T-helper 17 cell (primary cell): ENCODE results near the gene FTSJ3. TPM values are rescaled to one million over a fixed set of nuclear protein-coding genes. Genes with fewer than 3 reads are reported as not detected.
"Not testable (repeated sequence)": the region's sequence is repeated elsewhere in the genome, so short reads cannot be mapped to it uniquely, and the experiment has no call there.

Source experiments
- ATAC-seq: fragments of 150-1000 bp; cut with Tn5 transposase; 2 replicates; pipeline ENCODE4 v1.10.0; 2021; ENCODE audit warnings: mild to moderate bottlenecking, moderate library complexity
- DNase-seq, 3 donors: peaks; one replicate each; pipeline versions ENCODE4 v3.0.0 to v3.0.0-alpha.2; 2020 to 2021
- H3K9me3 ChIP-seq: one replicate; pipeline ENCODE4 v1.7.0; 2013; ENCODE audit warnings: low read length, mild to moderate bottlenecking; ENCODE audit not compliant: control insufficient read depth, poor library complexity, severe bottlenecking
- H3K27ac Mint-ChIP-seq: one replicate; pipeline ENCODE4 v1.8.0; 2022; ENCODE audit warnings: mild to moderate bottlenecking, moderate library complexity, mixed read lengths
- H3K27me3 Mint-ChIP-seq: one replicate; pipeline ENCODE4 v1.8.0; 2022; ENCODE audit warnings: mixed read lengths
- H3K36me3 Mint-ChIP-seq: one replicate; pipeline ENCODE4 v1.8.0; 2022; ENCODE audit warnings: low read depth, mixed read lengths
- H3K4me1 Mint-ChIP-seq: one replicate; pipeline ENCODE4 v1.8.0; 2022; ENCODE audit warnings: mild to moderate bottlenecking, mixed read lengths
- H3K4me3 Mint-ChIP-seq: one replicate; pipeline ENCODE4 v1.8.0; 2022; ENCODE audit warnings: mild to moderate bottlenecking, moderate library complexity, mixed read lengths
- total RNA-seq, 4 donors: library from RNA in 2 of 4; stranded (reverse) in 2 of 4; gene quantifications; one replicate each; pipeline ENCODE4 v1.2.3 and lab custom pipeline; 2022 to 2026

Gene FTSJ3
- total RNA-seq, 2 donors from 2014 or later: 44.2 to 54.3 TPM

DNA sequence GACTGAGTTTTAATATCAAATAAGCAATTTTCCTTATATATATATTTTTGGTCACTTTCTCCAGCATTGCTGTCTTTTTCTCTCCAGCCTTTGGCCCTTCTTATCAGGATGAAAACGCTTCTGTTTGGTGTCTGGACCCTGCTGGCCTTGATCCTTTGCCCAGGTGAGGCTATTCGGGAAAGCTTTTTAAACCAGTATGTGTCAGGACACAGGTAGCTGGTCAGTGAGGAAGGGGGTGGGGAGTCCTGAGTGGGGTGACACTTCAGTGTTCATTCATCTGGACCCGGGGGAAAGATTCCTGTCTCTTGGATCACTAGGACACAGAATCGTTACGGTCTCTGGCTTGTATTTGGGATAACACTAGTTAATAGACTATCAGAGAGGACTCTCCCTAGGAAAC, 27.2 kb upstream of the FTSJ3 start:
- Mint-ChIP-seq H3K4me3 (no peak overlapping the region), H3K27ac (no peak overlapping the region), H3K4me1 (peaks cover under 1% of the 10 kb centered on the region), H3K36me3 (no peaks in the 10 kb centered on the region), H3K27me3 (no peaks in the 10 kb centered on the region)
- DNase-seq (no peak), ATAC-seq (no peak)
- no peaks in the 10 kb centered on the region for H3K9me3 ChIP-seq

DNA sequence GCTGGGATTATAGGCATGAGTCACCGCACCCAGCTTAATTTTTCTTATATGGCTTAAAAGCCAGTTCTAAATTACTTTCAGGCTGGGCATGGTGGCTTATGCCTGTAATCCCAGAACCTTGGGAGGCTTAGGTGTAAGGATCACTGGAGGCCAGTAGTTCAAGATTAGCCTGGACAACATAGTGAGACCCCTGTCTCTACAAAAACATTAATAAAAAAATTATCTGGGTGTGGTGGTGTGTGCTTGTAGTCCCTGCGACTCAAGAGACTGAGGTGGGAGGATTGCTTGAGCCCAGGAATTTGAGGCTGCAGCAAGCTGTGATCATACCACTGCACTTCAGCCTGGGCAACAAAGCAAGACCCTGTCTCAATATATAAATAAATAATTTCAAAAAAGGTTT, 25.8 kb upstream of the FTSJ3 start:
- Mint-ChIP-seq H3K4me3 (no peak overlapping the region), H3K4me1 (peaks cover 6% of the 10 kb centered on the region), H3K27me3 (no peaks in the 10 kb centered on the region), H3K27ac (no peak overlapping the region), H3K36me3 (no peaks in the 10 kb centered on the region)
- ATAC-seq: no peak
- DNase-seq: no peak
- no peaks in the 10 kb centered on the region for H3K9me3 ChIP-seq

DNA sequence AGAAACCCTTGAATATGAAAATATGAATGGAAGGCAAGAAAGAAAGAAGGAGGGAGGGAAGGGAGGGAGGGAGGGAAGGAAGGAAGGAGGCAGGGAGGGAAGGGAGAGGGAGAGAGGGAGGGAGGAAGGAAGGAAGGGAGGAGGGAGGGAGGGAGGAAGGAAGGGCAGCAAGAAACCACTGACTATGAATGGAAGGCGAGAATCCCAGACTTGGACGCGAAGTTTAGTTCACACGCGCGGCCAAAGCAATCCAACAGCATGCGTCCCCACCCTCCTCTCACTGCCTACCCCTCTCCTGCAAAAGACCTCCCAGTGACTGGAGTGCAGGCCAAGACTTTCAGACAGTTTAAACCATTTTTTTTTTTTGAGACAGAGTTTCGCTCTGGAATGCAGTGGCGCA, 22.9 kb upstream of the FTSJ3 start:
- Mint-ChIP-seq H3K27ac (no peak overlapping the region), H3K36me3 (no peaks in the 10 kb centered on the region), H3K4me1 (peaks cover 14% of the 10 kb centered on the region), H3K4me3 (no peak overlapping the region), H3K27me3 (no peaks in the 10 kb centered on the region)
- no peaks in the 10 kb centered on the region for H3K9me3 ChIP-seq
- no peak for ATAC-seq
- no peak for DNase-seq

DNA sequence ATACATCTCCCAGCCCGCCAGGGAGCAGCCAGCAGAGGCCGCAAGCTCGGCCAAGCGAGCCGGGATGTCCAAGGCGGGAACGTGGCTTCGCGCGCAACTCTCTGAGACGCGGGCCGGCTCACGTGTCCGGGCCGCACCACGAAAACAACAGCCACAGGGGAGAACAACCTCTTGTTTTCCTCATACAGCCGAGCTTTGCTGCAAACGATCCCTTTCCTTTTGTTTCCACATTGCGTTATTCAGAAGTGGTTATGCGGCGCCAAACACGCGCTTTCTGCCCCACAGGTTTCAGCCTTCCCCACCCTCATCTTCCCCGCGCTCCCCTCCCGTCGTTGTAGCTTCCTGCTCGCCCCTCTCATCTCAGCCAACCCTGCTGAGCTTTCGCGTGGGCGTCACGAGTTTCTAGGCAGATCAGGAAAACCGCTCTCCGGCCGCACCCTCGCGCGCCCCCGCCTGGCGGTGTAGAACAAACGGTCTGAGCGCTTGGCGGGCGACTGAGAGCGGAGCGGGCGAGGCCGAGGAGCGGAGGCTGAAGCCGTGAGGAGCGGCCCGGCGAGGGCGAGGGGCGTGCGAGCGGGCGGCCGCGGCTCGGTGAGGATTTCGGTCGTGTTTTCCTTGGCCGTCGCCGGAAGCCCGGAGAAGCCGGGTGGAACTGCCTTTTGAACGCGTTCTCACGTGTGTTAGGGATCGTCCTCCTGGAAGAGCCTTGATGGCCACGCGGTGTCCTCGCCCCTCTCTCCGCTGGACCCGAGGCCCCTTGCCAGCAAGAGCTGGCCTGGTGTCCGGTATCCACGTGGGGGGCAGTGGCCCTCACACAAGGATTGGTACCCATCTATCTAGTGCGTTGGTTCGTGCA, 21.6 kb upstream of the FTSJ3 start:
- ATAC-seq (peak; percentile 98), DNase-seq (peak; percentile 88 to 96 (median 89))
- peak overlapping the region; percentile 70 for H3K4me3 Mint-ChIP-seq
- no peaks in the 10 kb centered on the region for H3K27me3 Mint-ChIP-seq
- H3K4me1 Mint-ChIP-seq: peaks cover 16% of the 10 kb centered on the region
- peak overlapping the region; percentile 17 for H3K27ac Mint-ChIP-seq
- no peaks in the 10 kb centered on the region for H3K36me3 Mint-ChIP-seq
- no peaks in the 10 kb centered on the region for H3K9me3 ChIP-seq

DNA sequence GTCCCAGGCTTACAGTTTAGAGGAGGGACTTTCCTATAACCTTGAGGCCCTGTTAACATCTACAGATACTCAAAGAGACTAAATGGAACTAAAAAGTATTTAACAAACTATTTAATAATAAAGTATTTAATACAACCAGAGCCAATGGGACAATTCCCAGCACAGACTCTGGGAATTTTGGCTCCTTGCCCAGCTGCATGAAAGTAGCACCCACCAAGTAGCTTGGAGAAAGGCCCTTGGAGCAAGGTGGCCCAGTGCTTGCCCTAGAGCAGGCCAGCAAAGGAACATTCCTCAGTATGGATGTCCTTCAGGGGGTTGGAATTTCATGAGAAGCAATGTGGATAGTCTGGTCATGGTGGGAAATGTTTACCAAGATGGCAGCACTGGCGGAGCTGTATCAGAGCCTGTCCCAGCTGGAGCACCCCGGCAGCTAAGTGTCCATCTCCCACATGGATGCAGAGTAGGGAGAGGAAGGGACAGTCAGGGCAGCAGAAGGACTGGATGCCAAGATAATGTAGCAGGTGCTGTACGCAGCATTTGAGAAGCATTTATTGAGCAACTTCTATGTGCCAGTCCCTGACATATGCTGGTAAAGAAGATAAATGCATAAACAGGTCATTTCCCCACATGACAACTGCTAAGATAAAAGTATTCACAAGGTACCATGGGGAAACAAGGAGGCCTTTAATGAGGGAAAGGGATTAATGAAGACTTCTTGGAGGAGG, 20.2 kb upstream of the FTSJ3 start:
- H3K9me3 ChIP-seq: no peaks in the 10 kb centered on the region
- ATAC-seq (no peak), DNase-seq (no peak)
- peaks cover 21% of the 10 kb centered on the region for H3K4me1 Mint-ChIP-seq
- peak overlapping the region; percentile 17 for H3K27ac Mint-ChIP-seq
- H3K27me3 Mint-ChIP-seq: no peaks in the 10 kb centered on the region
- peak overlapping the region; percentile 80 for H3K4me3 Mint-ChIP-seq
- no peaks in the 10 kb centered on the region for H3K36me3 Mint-ChIP-seq

DNA sequence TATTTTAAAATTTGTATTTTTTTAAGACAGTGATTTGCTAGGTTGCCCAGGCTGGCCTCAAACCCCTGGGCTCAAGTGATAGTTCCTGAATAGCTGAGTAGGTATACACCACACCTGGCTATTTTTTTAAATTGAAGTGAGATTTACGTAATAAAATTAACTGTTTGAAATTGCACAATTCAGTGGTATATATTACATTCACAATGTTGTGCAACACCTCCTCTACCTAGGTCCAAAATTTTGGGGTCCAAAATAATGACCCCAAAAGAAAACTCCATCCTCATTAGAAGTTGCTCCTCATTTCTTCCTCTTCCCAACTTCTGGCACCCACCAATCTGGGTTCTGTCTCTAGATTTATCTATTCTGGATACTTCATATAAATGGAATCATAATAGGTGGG, 18.0 kb upstream of the FTSJ3 start:
- no peaks in the 10 kb centered on the region for H3K9me3 ChIP-seq
- no peak overlapping the region for H3K27ac Mint-ChIP-seq
- no peaks in the 10 kb centered on the region for H3K36me3 Mint-ChIP-seq
- DNase-seq (no peak), ATAC-seq (no peak)
- no peak overlapping the region for H3K4me3 Mint-ChIP-seq
- peaks cover 34% of the 10 kb centered on the region for H3K4me1 Mint-ChIP-seq
- no peaks in the 10 kb centered on the region for H3K27me3 Mint-ChIP-seq

DNA sequence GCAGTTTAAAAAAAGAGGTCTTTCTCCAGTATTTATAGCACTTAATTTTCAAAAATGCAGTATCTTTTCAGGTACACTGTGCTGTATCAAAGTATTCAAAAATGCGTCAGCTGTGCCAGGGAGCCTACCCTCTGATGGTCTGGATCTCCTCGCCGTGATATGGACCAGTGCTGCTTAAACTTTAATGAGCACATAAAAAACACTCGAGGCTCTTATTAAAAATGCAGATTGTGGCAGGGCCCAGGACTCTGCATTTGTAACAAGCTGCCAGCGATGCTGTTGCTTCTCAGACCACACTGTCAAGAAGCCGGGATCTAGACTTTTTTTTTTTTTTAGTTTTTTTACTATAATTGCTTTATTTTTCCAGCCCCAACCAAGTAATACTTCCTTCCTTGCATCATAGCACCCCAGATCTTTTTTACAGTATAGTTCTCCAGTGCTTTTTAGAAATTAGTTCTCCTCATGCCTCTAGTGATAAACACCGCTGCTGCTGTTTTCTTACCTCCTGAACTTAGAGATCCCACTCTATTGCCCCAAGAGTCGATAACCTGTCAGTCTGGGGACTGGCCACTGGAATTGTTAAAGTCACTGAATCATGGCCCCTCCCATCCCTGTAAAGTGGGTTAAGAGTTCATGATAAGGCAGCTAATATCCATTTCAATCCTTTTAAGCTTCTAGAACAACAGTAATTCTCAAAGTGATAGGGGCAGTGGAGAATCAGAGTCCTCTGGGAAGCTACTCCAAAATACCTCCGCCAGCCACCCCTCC, 16.6 kb upstream of the FTSJ3 start:
- H3K27me3 Mint-ChIP-seq: no peaks in the 10 kb centered on the region
- H3K4me1 Mint-ChIP-seq: peaks cover 37% of the 10 kb centered on the region
- H3K9me3 ChIP-seq: no peaks in the 10 kb centered on the region
- H3K4me3 Mint-ChIP-seq: peak overlapping the region; percentile 94
- peak overlapping the region; percentile 95 for H3K27ac Mint-ChIP-seq
- DNase-seq (no peak), ATAC-seq (no peak)
- H3K36me3 Mint-ChIP-seq: no peaks in the 10 kb centered on the region

DNA sequence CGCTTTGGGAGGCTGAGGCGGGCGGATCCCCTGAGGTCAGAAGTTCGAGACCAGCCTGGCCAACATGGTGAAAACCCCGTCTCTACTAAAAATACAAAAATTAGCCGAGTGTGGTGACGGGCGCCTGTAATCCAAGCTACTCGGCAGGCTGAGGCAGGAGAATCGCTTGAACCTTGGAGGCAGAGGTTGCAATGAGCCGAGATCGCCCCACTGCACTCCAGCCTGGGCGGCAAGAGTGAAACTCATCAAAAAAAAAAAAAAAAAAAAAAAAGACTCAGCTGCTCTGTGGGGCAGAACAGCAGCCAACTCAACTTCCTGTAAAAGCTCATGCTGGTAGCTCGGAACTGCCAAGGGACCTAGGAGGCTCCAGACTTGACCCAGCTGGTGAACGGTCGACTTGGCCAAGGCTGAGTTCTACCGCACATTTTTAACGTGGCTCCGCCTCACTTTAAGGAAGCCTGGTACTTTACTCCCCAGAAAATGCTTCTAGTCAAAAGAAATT, 16.0 kb upstream of the FTSJ3 start:
- DNase-seq (peak in 1 of 3 donors; percentile 15), ATAC-seq (peak; percentile 12)
- H3K27me3 Mint-ChIP-seq, H3K9me3 ChIP-seq, H3K36me3 Mint-ChIP-seq: not testable (repeated sequence)
- H3K27ac Mint-ChIP-seq: peak overlapping the region; percentile 95
- H3K4me1 Mint-ChIP-seq: peaks cover 35% of the 10 kb centered on the region
- peak overlapping the region; percentile 94 for H3K4me3 Mint-ChIP-seq

DNA sequence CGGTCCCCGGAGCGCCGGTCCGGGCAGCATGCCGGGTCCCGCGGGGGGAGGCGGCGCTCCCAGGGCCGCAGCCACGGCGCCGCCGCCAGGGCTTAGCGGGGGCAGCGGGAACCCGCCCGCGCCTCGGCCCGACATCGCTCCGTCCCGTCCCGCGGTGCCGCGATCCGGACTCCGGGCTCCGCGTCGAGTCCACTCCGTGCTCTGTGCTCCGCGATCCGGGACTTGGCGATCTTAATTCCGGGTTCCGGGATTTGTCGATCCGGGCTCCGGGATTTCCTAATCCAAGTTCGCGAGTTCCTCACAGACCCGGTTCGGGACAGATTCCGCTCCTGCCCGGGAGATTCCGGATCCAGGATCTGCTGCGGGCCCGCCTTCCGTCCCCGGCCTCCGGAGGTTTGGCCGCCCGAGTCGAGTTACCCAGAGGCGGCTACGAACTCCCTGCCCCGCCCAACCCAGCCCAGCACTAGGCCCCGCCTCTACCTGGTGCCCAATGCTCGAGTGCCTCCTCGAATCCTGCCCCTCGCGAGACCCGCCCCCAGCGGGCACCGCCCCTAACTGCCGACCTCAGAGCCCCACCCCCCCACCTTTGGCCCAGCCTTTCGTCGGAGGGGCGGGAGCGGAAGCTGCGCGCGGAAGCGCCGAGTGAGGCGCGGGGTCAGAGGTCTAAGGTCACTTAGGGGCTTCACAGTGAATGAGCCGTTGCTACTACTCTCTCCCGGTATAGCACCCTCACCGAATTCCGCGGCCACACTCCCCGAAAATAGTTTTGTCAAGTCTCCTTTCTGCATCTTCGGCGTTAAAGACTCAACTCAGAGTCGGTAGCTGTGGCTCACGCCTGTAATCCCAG, 15.3 kb upstream of the FTSJ3 start, which contains the start of gene SMARCD2:
Gene SMARCD2, minus strand, starts transcription at position 146 of the 847 bp plus-strand sequence. Its CDS starts 11 bp downstream, at position 135.
- no peaks in the 10 kb centered on the region for H3K27me3 Mint-ChIP-seq
- no peaks in the 10 kb centered on the region for H3K9me3 ChIP-seq
- peaks cover 35% of the 10 kb centered on the region for H3K4me1 Mint-ChIP-seq
- H3K4me3 Mint-ChIP-seq: peak within 1 kb of the TSS; percentile 94
- peak; percentile 96 to 99 (median 99) for DNase-seq
- peak within 1 kb of the TSS; percentile 95 for H3K27ac Mint-ChIP-seq
- ATAC-seq: peak; percentile 89
- no peaks in the 10 kb centered on the region for H3K36me3 Mint-ChIP-seq

DNA sequence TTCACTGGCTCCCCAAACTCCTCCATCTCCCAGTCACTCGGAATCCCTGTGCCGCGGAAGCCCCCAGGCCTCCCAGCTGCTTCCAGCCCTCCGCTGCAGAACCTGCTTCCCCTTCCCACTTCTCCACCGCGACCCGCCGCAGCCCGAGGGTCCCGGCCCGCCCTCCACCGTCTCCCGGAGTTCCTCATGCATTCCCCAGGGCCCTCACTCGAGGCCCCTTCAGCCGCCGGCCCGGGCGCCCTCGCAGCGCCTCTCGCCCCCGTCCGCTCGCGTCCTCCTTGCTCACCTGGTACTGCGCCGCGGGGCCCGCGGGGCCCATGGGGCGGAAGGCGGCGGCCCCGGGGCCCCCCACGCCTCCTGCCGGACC, 14.7 kb upstream of the FTSJ3 start:
- peak overlapping the region; percentile 94 for H3K4me3 Mint-ChIP-seq
- no peaks in the 10 kb centered on the region for H3K9me3 ChIP-seq
- no peaks in the 10 kb centered on the region for H3K27me3 Mint-ChIP-seq
- no peaks in the 10 kb centered on the region for H3K36me3 Mint-ChIP-seq
- peaks cover 34% of the 10 kb centered on the region for H3K4me1 Mint-ChIP-seq
- DNase-seq (peak in 1 of 3 donors; percentile 32), ATAC-seq (peak; percentile 26)
- peak overlapping the region; percentile 95 for H3K27ac Mint-ChIP-seq

DNA sequence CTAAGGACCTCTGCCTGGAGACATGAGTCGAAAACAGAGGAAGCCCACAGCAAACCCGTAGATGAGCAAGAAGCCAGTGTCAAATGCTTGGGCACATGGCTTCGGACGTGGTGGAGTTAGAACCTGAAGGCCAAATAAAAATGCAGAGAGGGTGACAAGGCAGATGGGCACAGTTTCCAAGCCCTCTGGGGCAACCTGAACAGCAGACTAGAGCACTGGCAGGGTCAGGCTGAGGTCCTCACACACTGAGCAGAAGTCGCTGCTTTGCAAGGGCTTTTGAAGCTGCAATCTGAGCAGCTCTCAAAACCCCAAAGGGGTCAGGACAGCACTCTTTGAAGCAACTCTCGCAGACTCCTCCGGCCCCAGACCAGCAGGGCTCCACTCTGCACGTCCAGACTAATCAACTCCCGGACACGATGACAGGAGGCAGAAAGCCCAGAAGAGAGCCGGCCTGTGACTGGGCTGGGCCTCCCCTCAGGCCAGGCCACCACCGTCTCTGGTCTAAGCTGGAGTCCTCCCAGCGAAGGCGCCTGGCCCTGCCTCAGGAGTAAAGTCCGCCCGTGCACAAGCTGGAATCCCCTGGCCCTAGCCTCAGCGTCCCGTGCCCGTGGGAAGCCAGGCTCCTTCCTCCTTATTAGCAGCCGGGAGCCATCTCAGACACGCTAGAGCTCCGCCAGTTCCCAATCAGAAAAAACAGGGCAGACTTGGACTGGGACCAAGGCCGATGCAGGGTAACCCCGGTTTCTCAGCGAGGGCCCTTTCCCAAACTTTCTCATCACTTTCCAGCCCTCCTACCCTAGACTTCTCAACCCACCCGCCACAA, 14.1 kb upstream of the FTSJ3 start:
- Mint-ChIP-seq H3K27ac (peak overlapping the region; percentile 95), H3K36me3 (no peaks in the 10 kb centered on the region), H3K4me1 (peaks cover 36% of the 10 kb centered on the region), H3K4me3 (peak overlapping the region; percentile 94), H3K27me3 (no peaks in the 10 kb centered on the region)
- H3K9me3 ChIP-seq: no peaks in the 10 kb centered on the region
- ATAC-seq: no peak
- no peak for DNase-seq
